GM19324 (cell line): Measurements from ENCODE around the gene KLHL2.
"Not testable (repeated sequence)": the region's sequence is repeated elsewhere in the genome, so short reads cannot be mapped to it uniquely, and the experiment has no call there.

ENCODE experiments used
- ATAC-seq: cut with Tn5 transposase; IDR thresholded peaks from one replicate; pipeline ENCODE4 v1.9.1; 2021; ENCODE audit warnings: mild to moderate bottlenecking, moderate library complexity; ENCODE audit not compliant: unreplicated experiment, low FRiP score

KLHL2 gene

DNA sequence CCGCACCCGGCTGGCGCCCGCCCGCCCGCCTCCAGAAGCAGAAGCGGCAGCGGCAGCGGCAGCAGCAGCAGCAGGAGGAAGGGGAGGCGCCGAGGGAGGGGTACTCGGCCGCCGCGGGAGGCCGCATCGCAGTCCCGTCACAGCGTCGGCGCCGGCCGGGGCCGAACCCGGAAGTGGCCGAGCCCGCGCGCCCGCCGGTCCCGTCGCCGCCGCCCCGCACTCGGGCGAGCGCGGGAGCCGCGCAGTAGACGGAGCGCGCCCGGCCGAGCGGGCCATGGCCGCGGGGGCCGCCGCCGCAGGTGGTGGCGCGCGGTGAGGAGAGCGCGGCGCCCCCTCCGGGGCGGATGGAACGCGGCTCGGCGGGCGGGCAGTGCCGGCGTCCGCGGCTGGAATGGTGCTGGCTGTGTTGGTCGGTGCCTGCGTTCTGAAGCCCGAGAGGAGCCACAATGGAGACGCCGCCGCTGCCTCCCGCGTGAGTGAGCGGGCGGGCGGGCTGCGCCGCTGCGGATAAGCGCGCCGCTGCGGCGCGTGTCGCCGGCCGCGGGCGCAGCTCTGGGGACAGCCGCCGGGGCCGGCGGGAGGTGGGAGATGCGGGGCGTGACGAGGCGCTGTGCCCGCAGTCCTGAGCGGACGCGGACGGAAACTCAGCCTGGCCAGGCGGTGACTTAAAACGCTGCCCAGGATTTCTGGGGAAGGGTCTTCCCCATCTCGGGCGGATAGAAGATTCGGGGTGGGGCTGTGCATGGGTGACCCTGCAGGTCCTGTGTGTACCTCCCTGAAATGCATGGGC, at the start of gene KLHL2:
Gene KLHL2, plus strand, starts transcription at position 131 of the 790 bp plus-strand sequence. Its CDS starts 316 bp downstream, at position 447.
- ATAC-seq = peak; percentile 92

GRCh38 chr4:165158762-165159161, 48.6 kb upstream of the KLHL2 start:
- ATAC-seq = no peak

- no peak for ATAC-seq
Measured at GRCh38 chr4:165164257-165164656, 43.1 kb upstream of the KLHL2 start.

DNA sequence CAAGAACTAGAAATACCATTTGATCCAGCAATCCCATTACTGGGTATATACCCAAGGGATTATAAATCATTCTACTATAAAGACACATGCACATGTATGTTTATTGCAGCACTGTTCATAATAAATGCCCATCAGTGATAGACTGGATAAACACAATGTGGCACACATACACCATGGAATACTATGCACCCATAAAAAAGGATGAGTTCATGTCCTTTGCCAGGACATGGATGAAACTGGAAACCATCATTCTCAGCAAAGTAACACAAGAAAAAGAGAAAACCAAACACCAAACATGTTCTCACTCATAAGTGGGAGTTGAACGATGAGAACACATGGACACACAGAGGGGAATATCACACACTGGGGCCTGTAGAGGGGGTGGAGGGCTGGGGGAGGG, 40.5 kb upstream of the KLHL2 start:
- ATAC-seq = not testable (repeated sequence)

DNA sequence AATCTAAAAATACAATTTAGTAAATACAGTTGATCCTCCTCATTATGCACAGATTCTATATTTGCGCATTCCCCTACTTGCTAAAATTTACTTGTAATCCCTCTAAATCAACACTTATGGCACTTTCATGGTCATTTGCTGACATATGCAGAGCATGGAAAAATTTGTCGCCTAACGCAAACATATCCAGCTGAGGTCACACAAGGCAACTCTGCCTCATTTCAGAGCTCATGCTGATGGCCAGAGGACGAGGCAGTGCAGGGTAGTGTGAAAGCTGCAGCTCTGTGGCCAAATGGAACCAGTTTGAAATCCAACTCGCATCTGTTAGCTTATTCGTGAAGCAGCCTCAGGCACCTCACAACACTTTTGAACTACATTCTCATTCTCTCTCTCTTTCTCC, 39.7 kb upstream of the KLHL2 start:
- ATAC-seq = no peak

DNA sequence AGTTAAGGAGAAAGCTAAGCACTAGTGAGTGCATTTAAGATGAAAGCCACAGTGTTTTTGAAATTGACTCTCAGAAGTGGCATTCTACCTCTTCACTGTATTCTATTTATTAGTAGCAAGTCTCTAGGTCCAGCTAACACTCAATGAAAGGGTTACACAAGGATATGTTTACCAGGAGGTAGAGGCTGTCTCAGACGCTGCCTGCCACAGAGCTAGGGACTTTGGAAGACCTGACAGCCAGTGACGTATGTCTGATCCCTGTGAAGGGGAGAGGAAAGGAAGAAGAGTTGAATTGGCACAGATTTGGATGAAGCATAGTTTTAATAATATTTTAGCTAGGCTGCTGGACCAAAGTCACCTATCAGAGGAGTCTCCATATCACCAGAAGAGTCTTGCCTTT, 36.5 kb upstream of the KLHL2 start:
- ATAC-seq = no peak

- not testable (repeated sequence) for ATAC-seq
Measured at GRCh38 chr4:165175470-165175869, 31.9 kb upstream of the KLHL2 start.

GRCh38 chr4:165175879-165176278, 31.5 kb upstream of the KLHL2 start:
- ATAC-seq = no peak

DNA sequence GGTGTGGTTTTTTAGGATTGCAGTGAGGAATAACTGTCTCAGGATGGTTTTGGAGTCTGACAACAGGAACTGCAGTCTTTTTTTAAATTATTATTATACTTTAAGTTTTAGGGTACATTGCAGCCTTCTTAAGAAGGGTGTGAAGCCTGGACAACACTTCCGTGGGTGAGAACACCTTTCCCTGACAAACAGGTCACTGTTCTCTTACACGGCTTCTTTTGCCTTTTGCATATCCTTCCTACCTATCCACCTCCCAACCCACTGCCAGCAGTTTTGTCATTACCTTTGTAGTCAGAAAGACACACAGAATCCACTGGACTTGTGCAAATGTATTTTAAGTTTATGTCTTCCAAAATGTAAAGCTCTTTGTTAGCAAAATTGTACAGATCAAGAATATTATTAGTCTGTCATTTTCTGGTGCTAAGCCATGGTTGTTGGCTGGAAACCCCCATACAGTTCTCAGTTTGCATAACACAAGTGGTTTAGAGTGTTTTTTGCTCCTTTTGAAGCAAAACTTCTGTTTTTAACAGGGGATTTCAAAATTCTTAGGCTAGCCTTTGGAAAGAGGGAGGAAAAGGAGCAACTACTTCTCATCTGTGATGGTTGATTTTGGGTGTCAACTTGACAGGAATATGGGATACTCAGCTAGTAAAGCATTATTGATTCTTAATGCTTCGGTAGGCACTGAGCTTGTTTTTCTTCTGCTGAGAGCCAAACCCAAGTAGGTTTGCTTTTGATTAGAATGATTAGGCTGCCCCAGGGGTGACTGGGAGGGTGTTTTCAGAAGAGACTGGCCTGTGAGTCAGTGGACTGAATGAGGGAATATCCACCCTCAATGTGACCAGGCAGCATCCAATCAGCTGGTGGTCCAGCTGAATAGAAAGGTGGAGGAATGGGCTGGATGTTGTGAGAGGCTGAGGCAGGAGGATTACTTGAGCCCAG, 29.4 kb upstream of the KLHL2 start:
- ATAC-seq = peak; percentile 57

DNA sequence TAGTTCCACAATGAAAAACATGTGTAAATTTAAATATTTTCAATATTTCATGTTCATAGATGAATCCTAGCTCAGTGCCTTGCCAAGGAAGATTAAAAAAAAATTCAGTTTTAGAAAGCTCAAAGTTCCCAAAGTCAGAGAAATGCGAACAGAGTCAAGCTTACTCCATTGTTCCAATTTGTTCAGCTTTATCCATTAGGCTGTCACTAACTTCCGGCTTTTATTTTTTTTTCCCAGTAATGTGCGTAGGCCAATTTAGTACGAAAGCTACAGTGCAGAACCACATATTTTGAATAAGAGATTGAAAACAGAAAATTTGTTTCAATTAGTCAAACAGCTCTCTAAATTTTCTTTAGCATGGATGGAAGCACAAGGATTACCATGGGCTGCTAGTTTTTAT, 23.1 kb upstream of the KLHL2 start:
- ATAC-seq = no peak

- ATAC-seq = not testable (repeated sequence)
Measured at GRCh38 chr4:165184998-165185397, 22.4 kb upstream of the KLHL2 start.

DNA sequence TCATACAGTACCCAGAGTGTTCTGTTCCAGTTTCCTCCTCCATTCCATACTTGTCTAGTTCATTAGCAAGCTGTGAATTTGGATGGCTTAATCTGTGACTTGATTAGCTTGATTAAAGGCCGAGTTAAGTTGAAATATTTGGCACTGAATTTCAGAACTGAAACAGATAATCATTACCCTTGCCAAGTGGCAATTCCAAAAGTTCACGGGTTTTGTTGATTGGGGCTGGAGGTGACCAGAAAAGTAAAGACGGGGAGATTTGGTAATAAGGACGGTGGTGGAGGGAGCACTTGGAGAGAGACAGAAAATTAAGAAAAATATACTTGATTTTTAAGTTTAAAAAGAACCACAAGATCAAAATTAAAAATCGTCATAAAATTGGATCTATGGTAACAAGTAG, 21.9 kb upstream of the KLHL2 start:
- no peak for ATAC-seq

GRCh38 chr4:165190591-165191347, 16.6 kb upstream of the KLHL2 start:
- ATAC-seq = no peak

DNA sequence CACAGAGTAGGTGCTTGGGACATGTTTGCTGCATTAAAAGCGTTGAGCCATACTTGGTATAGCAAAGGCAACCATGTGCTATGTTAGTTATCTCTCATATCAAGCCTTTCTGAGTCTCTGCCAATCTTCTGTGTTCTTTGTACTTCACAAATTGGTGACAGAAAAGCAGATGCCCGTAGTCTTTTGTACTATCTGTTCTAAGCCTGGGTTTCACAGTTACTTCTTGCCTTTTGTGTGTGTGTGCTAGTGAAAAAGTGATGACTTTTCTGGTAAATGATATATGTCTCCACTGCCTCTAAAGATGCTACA, 16.1 kb upstream of the KLHL2 start:
- ATAC-seq = no peak

DNA sequence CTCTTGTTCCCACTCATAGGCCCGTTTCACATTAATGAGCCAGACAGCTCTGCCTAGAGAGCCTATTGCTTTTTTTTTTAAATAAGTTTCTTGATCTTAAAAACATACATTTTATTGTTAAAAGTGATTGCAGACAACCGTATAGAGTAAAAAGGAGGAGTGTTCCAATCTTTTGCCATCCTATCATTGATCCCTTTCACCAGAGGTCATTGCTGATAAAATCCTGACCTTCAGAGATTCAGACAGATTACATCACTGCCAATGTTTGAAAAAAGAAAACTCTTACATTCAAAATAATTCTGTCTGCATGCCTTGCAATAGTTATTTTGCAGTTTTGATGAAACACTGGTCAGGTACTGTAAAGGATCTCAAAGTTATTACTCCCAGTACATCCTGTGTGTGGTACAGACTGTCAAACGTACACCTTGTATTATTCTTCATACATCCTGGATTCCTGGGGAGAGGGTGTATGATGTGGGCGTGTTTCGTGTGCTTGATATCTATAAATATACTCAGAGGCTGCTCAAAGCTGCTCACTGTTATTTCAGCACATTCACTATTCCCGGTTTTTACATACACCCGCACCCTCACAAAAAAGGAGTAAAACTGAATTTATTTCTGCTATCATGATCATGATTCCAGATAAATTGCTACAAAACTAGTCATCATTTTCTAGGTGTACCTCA, 15.4 kb upstream of the KLHL2 start:
- ATAC-seq = no peak

GRCh38 chr4:165192500-165192898, 14.9 kb upstream of the KLHL2 start:
- ATAC-seq = no peak

- no peak for ATAC-seq
Measured at GRCh38 chr4:165192956-165193355, 14.4 kb upstream of the KLHL2 start.

- ATAC-seq = no peak
Measured at GRCh38 chr4:165194368-165194767, 13.0 kb upstream of the KLHL2 start.

- no peak for ATAC-seq
Measured at GRCh38 chr4:165198329-165198728, 9.0 kb upstream of the KLHL2 start.

GRCh38 chr4:165199286-165199685, 8.1 kb upstream of the KLHL2 start:
- no peak for ATAC-seq
